ENCODE data around the gene COQ6.
"Not testable (repeated sequence)": the region's sequence is repeated elsewhere in the genome, so short reads cannot be mapped to it uniquely, and the experiment has no call there.

Gene COQ6

GRCh38 chr14:73949752-73950734, at the start of gene COQ6, which contains the start of gene FAM161B:
Gene COQ6 (plus strand): TSS chr14:73950302. CDS start chr14:73950333, 31 bp downstream.
Gene FAM161B (minus strand): TSS chr14:73950094. CDS start chr14:73950026, 68 bp downstream.
- DNase-seq (ENCODE audit: low spot score): peak; percentile 95

- no peak for DNase-seq (ENCODE audit: low spot score)
Observed at GRCh38 chr14:73903028-73903427, 47.1 kb upstream of the COQ6 start.

- DNase-seq (ENCODE audit: low spot score): no peak
Observed at GRCh38 chr14:73909681-73910080, 40.4 kb upstream of the COQ6 start.

- no peak for DNase-seq (ENCODE audit: low spot score)
Observed at GRCh38 chr14:73913256-73913655, 36.8 kb upstream of the COQ6 start.

- no peak for DNase-seq (ENCODE audit: low spot score)
Observed at GRCh38 chr14:73916324-73916723, 33.8 kb upstream of the COQ6 start.

- DNase-seq (ENCODE audit: low spot score): not testable (repeated sequence)
Observed at GRCh38 chr14:73919457-73919856, 30.6 kb upstream of the COQ6 start.

GRCh38 chr14:73924337-73924736, 25.8 kb upstream of the COQ6 start:
- no peak for DNase-seq (ENCODE audit: low spot score)

GRCh38 chr14:73935666-73936065, 14.4 kb upstream of the COQ6 start:
- peak; percentile 35 for DNase-seq (ENCODE audit: low spot score)

- DNase-seq (ENCODE audit: low spot score): no peak
Observed at GRCh38 chr14:73936548-73936947, 13.6 kb upstream of the COQ6 start.

GRCh38 chr14:73937012-73937411, 13.1 kb upstream of the COQ6 start:
- DNase-seq (ENCODE audit: low spot score): no peak

GRCh38 chr14:73942180-73942579, 7.9 kb upstream of the COQ6 start:
- no peak for DNase-seq (ENCODE audit: low spot score)

GRCh38 chr14:73943083-73943482, 7.0 kb upstream of the COQ6 start:
- DNase-seq (ENCODE audit: low spot score): peak; percentile 82

GRCh38 chr14:73944432-73945158, 5.5 kb upstream of the COQ6 start:
- no peak for DNase-seq (ENCODE audit: low spot score)

- no peak for DNase-seq (ENCODE audit: low spot score)
Observed at GRCh38 chr14:73945159-73945670, 4.9 kb upstream of the COQ6 start.

GRCh38 chr14:73953731-73954130, 3.6 kb downstream of the COQ6 start:
- no peak for DNase-seq (ENCODE audit: low spot score)

- DNase-seq (ENCODE audit: low spot score): no peak
Observed at GRCh38 chr14:73955674-73956073, 5.6 kb downstream of the COQ6 start.

- no peak for DNase-seq (ENCODE audit: low spot score)
Observed at GRCh38 chr14:73958591-73958990, 8.5 kb downstream of the COQ6 start.

- no peak for DNase-seq (ENCODE audit: low spot score)
Observed at GRCh38 chr14:73961192-73961591, 11.1 kb downstream of the COQ6 start.

GRCh38 chr14:73965216-73965615, 15.1 kb downstream of the COQ6 start:
- no peak for DNase-seq (ENCODE audit: low spot score)

- DNase-seq (ENCODE audit: low spot score): no peak
Observed at GRCh38 chr14:73968885-73969284, 18.8 kb downstream of the COQ6 start.

GRCh38 chr14:73973497-73973896, 23.4 kb downstream of the COQ6 start:
- no peak for DNase-seq (ENCODE audit: low spot score)

GRCh38 chr14:73976125-73976524, 26.0 kb downstream of the COQ6 start:
- DNase-seq (ENCODE audit: low spot score): no peak

GRCh38 chr14:73977896-73978295, 27.8 kb downstream of the COQ6 start:
- no peak for DNase-seq (ENCODE audit: low spot score)
